IMR-90 (cell line): Measurements from ENCODE around the gene MAT2A. TPM values are rescaled to one million over a fixed set of nuclear protein-coding genes. Genes with fewer than 3 reads are reported as not detected.

ENCODE experiments used
- ATAC-seq: fragments of 200-7000 bp; cut with Tn5 transposase; 2 replicates; pipeline ENCODE4 v1.9.1; 2020; ENCODE audit warnings: low read depth, mild to moderate bottlenecking, moderate library complexity
- BruUV-seq: library from RNA; stranded (reverse); fragments of 400-500 nt; replicated peaks from 2 replicates; lab custom pipeline; 2021; lab: Mats Ljungman, UMichigan
- CTCF ChIA-PET: fragments of 300-600 bp; formaldehyde crosslinking; extraction: SDS; loops from one replicate; lab custom pipeline; 2021; ENCODE audit warnings: antibody characterized with exemption; lab: Yijun Ruan, JAX
- POLR2A ChIA-PET: fragments of 300-600 bp; sonication (Branson Sonifier 250); formaldehyde crosslinking; loops from one replicate; lab custom pipeline; 2022; ENCODE audit warnings: antibody characterized with exemption; ENCODE audit not compliant: unreplicated experiment; lab: Charles Lee
- DNase-seq: peaks from one replicate; pipeline ENCODE4 v3.0.0; 2013
- H2AFZ ChIP-seq: replicated peaks from 2 replicates; pipeline ENCODE3; 2013; ENCODE audit warnings: low read length, mild to moderate bottlenecking; ENCODE audit not compliant: poor library complexity
- H2AK5ac ChIP-seq: 2 replicates; pipeline ENCODE4 v1.6.1; 2013; ENCODE audit warnings: low read depth, low read length, inconsistent platforms
- H2AK9ac ChIP-seq: replicated peaks from 2 replicates; pipeline ENCODE3; 2013; ENCODE audit warnings: mild to moderate bottlenecking, low read depth, low read length, moderate library complexity; ENCODE audit not compliant: poor library complexity
- H2BK120ac ChIP-seq: 2 replicates; pipeline ENCODE4 v1.6.1; 2013; ENCODE audit warnings: low read depth, low read length, inconsistent platforms
- H2BK15ac ChIP-seq: 3 replicates; pipeline ENCODE4 v1.6.1; 2013; ENCODE audit warnings: low read depth, low read length, inconsistent platforms
- H2BK20ac ChIP-seq: 2 replicates; pipeline ENCODE4 v1.6.1; 2013; ENCODE audit warnings: low read depth, mild to moderate bottlenecking, inconsistent platforms, low read length, moderate library complexity
- H2BK5ac ChIP-seq: 2 replicates; pipeline ENCODE4 v1.6.1; 2013; ENCODE audit warnings: mild to moderate bottlenecking, low read depth, low read length, inconsistent platforms; ENCODE audit not compliant: poor library complexity, severe bottlenecking
- H3K14ac ChIP-seq: replicated peaks from 2 replicates; pipeline ENCODE4 v1.6.1; 2013; ENCODE audit warnings: low read depth, low read length, inconsistent platforms
- H3K18ac ChIP-seq: 2 replicates; pipeline ENCODE4 v1.6.1; 2013; ENCODE audit warnings: low read depth, low read length, control low read depth
- H3K23ac ChIP-seq: 2 replicates; pipeline ENCODE4 v1.6.1; 2013; ENCODE audit warnings: low read depth, low read length, inconsistent platforms
- H3K27ac ChIP-seq: 2 replicates; pipeline ENCODE4 v1.5.1; 2013; ENCODE audit warnings: mild to moderate bottlenecking, control low read depth, low read length; ENCODE audit not compliant: insufficient read depth
- H3K27me3 ChIP-seq: 2 replicates; pipeline ENCODE4 v1.6.1; 2013; ENCODE audit warnings: low read length; ENCODE audit not compliant: control insufficient read depth, insufficient read depth
- H3K36me3 ChIP-seq: 2 replicates; pipeline ENCODE4 v1.6.1; 2013; ENCODE audit warnings: low read length, mixed read lengths; ENCODE audit not compliant: control insufficient read depth, insufficient read depth
- H3K4ac ChIP-seq: 2 replicates; pipeline ENCODE4 v1.6.1; 2013; ENCODE audit warnings: low read depth, low read length, inconsistent platforms
- H3K4me1 ChIP-seq: 2 replicates; pipeline ENCODE4 v1.6.1; 2013; ENCODE audit warnings: low read length, mixed read lengths; ENCODE audit not compliant: control insufficient read depth, insufficient read depth
- H3K4me2 ChIP-seq: 2 replicates; pipeline ENCODE4 v1.6.1; 2013; ENCODE audit warnings: low read depth, mild to moderate bottlenecking, control low read depth, low read length, moderate library complexity
- H3K4me3 ChIP-seq: 2 replicates; pipeline ENCODE4 v1.5.1; 2013; ENCODE audit warnings: low read depth, mild to moderate bottlenecking, control low read depth, low read length, moderate library complexity; ENCODE audit not compliant: insufficient read depth
- H3K56ac ChIP-seq: 2 replicates; pipeline ENCODE4 v1.6.1; 2013; ENCODE audit warnings: low read length, inconsistent platforms; ENCODE audit not compliant: insufficient read depth; ENCODE audit errors: extremely low read depth
- H3K79me1 ChIP-seq, 2 experiments: 2 replicates each; pipeline ENCODE4 v1.6.1; 2013; ENCODE audit warnings: low read length in 2 of 2, inconsistent platforms in 1 of 2, low read depth in 1 of 2
- H3K9ac ChIP-seq: 2 replicates; pipeline ENCODE4 v1.6.1; 2013; ENCODE audit warnings: low read depth, low read length, control low read depth
- H3K9me1 ChIP-seq: 2 replicates; pipeline ENCODE4 v1.6.1; 2013; ENCODE audit warnings: low read length, inconsistent platforms; ENCODE audit not compliant: insufficient read depth
- H3K9me3 ChIP-seq: 2 replicates; pipeline ENCODE4 v1.6.1; 2013; ENCODE audit warnings: low read length; ENCODE audit not compliant: control insufficient read depth, insufficient read depth
- H4K20me1 ChIP-seq: 2 replicates; pipeline ENCODE4 v1.6.1; 2013; ENCODE audit warnings: low read length, inconsistent platforms; ENCODE audit not compliant: insufficient read depth
- H4K5ac ChIP-seq: 2 replicates; pipeline ENCODE4 v1.6.1; 2013; ENCODE audit warnings: mild to moderate bottlenecking, low read depth, low read length, control low read depth
- H4K8ac ChIP-seq, 2 experiments: 2 replicates each; pipeline ENCODE4 v1.6.1; 2013; ENCODE audit warnings: low read depth in 2 of 2, low read length in 2 of 2, control low read depth in 1 of 2, inconsistent platforms in 1 of 2
- H4K91ac ChIP-seq: 2 replicates; pipeline ENCODE4 v1.6.1; 2013; ENCODE audit warnings: low read depth, low read length, inconsistent platforms; ENCODE audit not compliant: insufficient read depth
- BHLHE40 ChIP-seq: fragments of 150-350 bp; IDR thresholded peaks from 2 replicates; pipeline ENCODE4 v1.6.1; 2016; ENCODE audit warnings: mild to moderate bottlenecking, low read depth, low read length
- CEBPB ChIP-seq: IDR thresholded peaks from 2 replicates; pipeline ENCODE4 v1.6.1; 2012; ENCODE audit warnings: low read depth, low read length, improper control_type of control experiment
- CHD1 ChIP-seq: IDR thresholded peaks from 2 replicates; pipeline ENCODE4 v1.6.1; 2012; ENCODE audit warnings: low read depth, low read length, improper control_type of control experiment
- CTCF ChIP-seq: conservative IDR thresholded peaks from 2 replicates; pipeline ENCODE4 v1.5.1; 2012; ENCODE audit warnings: mild to moderate bottlenecking, low read depth, low read length, improper control_type of control experiment
- ELK1 ChIP-seq: fragments of 150-350 bp; IDR thresholded peaks from 2 replicates; pipeline ENCODE4 v1.6.1; 2016; ENCODE audit warnings: low read depth, mild to moderate bottlenecking, low read length, moderate library complexity, borderline replicate concordance
- FOS ChIP-seq: fragments of 150-350 bp; IDR thresholded peaks from 2 replicates; pipeline ENCODE4 v1.6.1; 2016; ENCODE audit warnings: low read depth, low read length
- MAZ ChIP-seq: IDR thresholded peaks from 2 replicates; pipeline ENCODE4 v1.6.1; 2012; ENCODE audit warnings: low read depth, mild to moderate bottlenecking, low read length, improper control_type of control experiment, moderate library complexity, borderline replicate concordance
- MXI1 ChIP-seq: IDR thresholded peaks from 2 replicates; pipeline ENCODE4 v1.6.1; 2012; ENCODE audit warnings: low read depth, mild to moderate bottlenecking, low read length, moderate library complexity, borderline replicate concordance
- NFE2L2 ChIP-seq: fragments of 150-350 bp; IDR thresholded peaks from 2 replicates; pipeline ENCODE4 v1.6.1; 2016; ENCODE audit warnings: low read depth, mild to moderate bottlenecking, low read length
- POLR2A ChIP-seq: IDR thresholded peaks from 2 replicates; pipeline ENCODE4 v1.6.1; 2012; ENCODE audit warnings: mild to moderate bottlenecking, low read depth, low read length
- RAD21 ChIP-seq: IDR thresholded peaks from 2 replicates; pipeline ENCODE4 v1.6.1; 2012; ENCODE audit warnings: low read length, improper control_type of control experiment
- RCOR1 ChIP-seq: IDR thresholded peaks from 2 replicates; pipeline ENCODE4 v1.6.1; 2012; ENCODE audit warnings: mild to moderate bottlenecking, low read length, improper control_type of control experiment; ENCODE audit not compliant: insufficient replicate concordance
- RFX5 ChIP-seq: IDR thresholded peaks from 2 replicates; pipeline ENCODE4 v1.8.0; 2012; ENCODE audit warnings: low read depth, mild to moderate bottlenecking, low read length, moderate library complexity
- USF2 ChIP-seq: fragments of 150-350 bp; IDR thresholded peaks from 2 replicates; pipeline ENCODE4 v1.6.1; 2017; ENCODE audit warnings: mild to moderate bottlenecking, antibody characterized with exemption, low read length, low read depth
- WGBS, 2 experiments: methylation state at CpG; one replicate each; pipeline versions ENCODE4 v1.1.5 to v1.1.7; 2013; ENCODE audit warnings: missing lambda C conversion rate in 2 of 2; ENCODE audit not compliant: insufficient read length in 1 of 2; ENCODE audit errors: extremely low coverage in 2 of 2; 5-methylcytosine and 5-hydroxymethylcytosine counted together
- dilution Hi-C: fragments of 300-500 bp; cut with HindIII; formaldehyde crosslinking; loops from one replicate; pipeline ENCODE4 v1.14.3; 2018; ENCODE audit warnings: low sequenced_read_pairs; ENCODE audit not compliant: unreplicated experiment
- in situ Hi-C: fragments of 300-500 bp; cut with MboI; formaldehyde crosslinking; loops from 3 replicates; pipeline ENCODE4 v1.14.3; 2019; ENCODE audit warnings: low sequenced_read_pairs, inconsistent platforms, mixed read lengths
- intact Hi-C: fragments of 100-400 bp; cut with micrococcal nuclease; formaldehyde crosslinking; loops from 2 replicates; pipeline ENCODE4 v1.10.0; 2022
- polyA plus RNA-seq, 3 experiments: library from polyadenylated mRNA; depleted of rRNA; stranded (reverse); fragments of >200 nt; gene quantifications; 2 replicates each; pipeline ENCODE4 v1.2.3, GENCODE V29; 2012; ENCODE audit warnings: low replicate concordance in 1 of 3
- total RNA-seq: library from RNA; depleted of rRNA; stranded (reverse); fragments of >200 nt; gene quantifications from 2 replicates; pipeline ENCODE4 v1.2.3, GENCODE V29; 2012

MAT2A gene
- total and polyA plus RNA-seq, 2 of the 4 experiments (the other 2 are of a cell fraction): 94.1 to 223 TPM

- ATAC-seq (no peak), DNase-seq (peak; percentile 19)
- no peaks in the 10 kb centered on the region for H3K9me3 ChIP-seq
- no peak overlapping the region for H3K4me2 ChIP-seq
- H2BK20ac ChIP-seq: 0 out of 2 replicates have a peak overlapping the region, but pooled peaks have one; percentile 0
- no peak overlapping the region for H3K23ac ChIP-seq
- no peak overlapping the region for H4K5ac ChIP-seq
- CTCF ChIA-PET: interaction anchor here (1.1 kb wide), 1 partner anchor 27 kb away, joined by 3 read pairs; no protein-coding TSS in a partner anchor
- in situ Hi-C loops (no loop called here), dilution Hi-C loops (no loop called here), intact Hi-C loops (no loop called here)
- no peaks in the 10 kb centered on the region for H3K79me1 ChIP-seq
- no peak overlapping the region for H2AFZ ChIP-seq
- H3K14ac ChIP-seq: 0 out of 2 replicates have a peak overlapping the region, but pooled peaks have one; percentile 9
- H3K4me1 ChIP-seq: peaks cover 8% of the 10 kb centered on the region
- H3K18ac ChIP-seq: no peak overlapping the region; the same call in 1 of the 2 replicates
- H2AK5ac ChIP-seq: no peak overlapping the region
- no peak overlapping the region for H4K8ac ChIP-seq
- H3K56ac ChIP-seq: no peak overlapping the region
- H3K9me1 ChIP-seq: peaks cover 11% of the 10 kb centered on the region
- H4K91ac ChIP-seq: no peak overlapping the region
- H3K27me3 ChIP-seq: no peaks in the 10 kb centered on the region
- no peak overlapping the region for H3K9ac ChIP-seq
- no peak overlapping the region for H3K4ac ChIP-seq
- no peak overlapping the region for H2BK5ac ChIP-seq
- no peak overlapping the region for H2BK15ac ChIP-seq
- BruUV-seq: no TSS peak
- POLR2A ChIA-PET: interaction anchor here (0.6 to 1.0 kb wide), 2 partner anchors 28 to 74 kb away, joined by 3 to 4 read pairs; partner anchors contain the start of gene MAT2A
- no peak overlapping the region for H2BK120ac ChIP-seq
- H3K36me3 ChIP-seq: no peaks in the 10 kb centered on the region
- H2AK9ac ChIP-seq: peak overlapping the region; percentile 56
- H3K27ac ChIP-seq: no peak overlapping the region
- no peak overlapping the region for H3K4me3 ChIP-seq
- 74% methylated on average over 3 of the region's 6 CpGs; no CpG with 5 or more reads in 1 of the 2 experiments for WGBS, 2 experiments
- H4K20me1 ChIP-seq: no peaks in the 10 kb centered on the region
- TF ChIP-seq RAD21 (no peak), POLR2A (no peak), NFE2L2 (no peak), CTCF (no peak), USF2 (no peak), CHD1 (no peak), CEBPB (no peak), BHLHE40 (no peak), RFX5 (no peak), FOS (no peak), MAZ (no peak), RCOR1 (no peak), MXI1 (no peak), ELK1 (no peak)
Observed at GRCh38 chr2:85511008-85511811, 27.8 kb upstream of the MAT2A start.
